AG04449 (cell line): Measurements from ENCODE around the gene SWT1.

Experiments used
- CTCF ChIA-PET: fragments of 350-600 bp; formaldehyde crosslinking; extraction: SDS; loops from one replicate; lab custom pipeline; 2021; ENCODE audit warnings: antibody characterized with exemption; lab: Yijun Ruan, JAX
- POLR2A ChIA-PET: fragments of 400-600, 350-600 bp; formaldehyde crosslinking; extraction: SDS; loops from one replicate; lab custom pipeline; 2020; ENCODE audit warnings: antibody characterized with exemption, inconsistent platforms; lab: Yijun Ruan, JAX
- DNase-seq: peaks from one replicate; pipeline ENCODE4 v3.0.0-alpha.2; 2010; ENCODE audit warnings: low read depth, low spot score
- H3K4me3 ChIP-seq: 2 replicates; pipeline ENCODE4 v1.5.1; 2011; ENCODE audit warnings: low read depth, mild to moderate bottlenecking, control low read depth, low read length
- TF ChIP-seq, protein P1 (sequence below): IDR thresholded peaks from one replicate; pipeline ENCODE4 v1.5.1; 2011; ENCODE audit warnings: mild to moderate bottlenecking, moderate library complexity, low read length, control low read depth, inconsistent platforms; ENCODE audit not compliant: insufficient read depth; ENCODE audit errors: missing control alignments

The SWT1 gene

DNA sequence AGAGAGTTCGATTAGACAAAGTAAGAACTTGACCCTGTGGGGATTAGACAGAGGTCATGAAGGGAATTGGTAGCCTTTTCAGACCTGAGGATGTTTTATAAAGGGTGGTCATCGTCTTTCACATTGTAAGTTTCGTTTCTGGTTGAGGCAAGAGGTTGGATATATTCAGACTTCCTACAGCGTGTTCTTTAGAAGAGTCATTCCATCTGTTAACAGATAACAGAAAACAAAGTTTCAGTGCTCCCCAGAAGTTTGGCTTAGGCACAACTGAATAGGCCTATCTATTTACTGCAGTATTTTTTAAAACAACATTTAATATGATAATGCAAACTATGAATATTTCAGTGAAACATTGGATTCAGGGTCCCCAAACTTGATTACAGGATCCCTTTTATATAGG, 177.2 kb downstream of the SWT1 start:
- DNase-seq, result no peak
- CTCF ChIA-PET, result no interaction called here

DNA sequence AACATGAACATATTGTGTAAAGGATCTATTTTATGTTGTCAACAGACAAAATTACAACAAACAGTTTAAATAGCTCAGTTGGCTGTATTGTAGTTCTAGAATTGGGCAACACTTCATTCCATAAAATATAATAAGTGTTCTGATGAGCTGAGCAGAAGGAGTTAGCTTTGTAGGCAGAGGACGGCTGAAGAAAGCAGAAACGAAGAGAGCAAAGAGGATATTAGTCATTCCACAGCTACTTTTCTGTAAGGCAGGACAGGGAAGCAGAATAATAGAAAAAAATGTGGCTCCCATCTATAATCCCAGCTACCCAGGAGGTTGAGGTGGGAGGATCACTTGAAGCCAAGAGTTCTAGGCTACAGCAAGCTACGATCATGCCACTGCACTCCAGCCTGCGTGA, 180.3 kb downstream of the SWT1 start:
- ChIA-PET CTCF (interaction anchor here (0.7 to 2.0 kb wide), 4 partner anchors 20 to 342 kb away, joined by 3 to 8 read pairs (median 3); partner anchors contain the start of gene IVNS1ABP), POLR2A (no interaction called here)
- DNase-seq, result no peak

More for the DNA sequence above, 177.2 kb downstream of the SWT1 start:
- H3K4me3 ChIP-seq, result no peak overlapping the region
- TF ChIP-seq, protein P1, sequence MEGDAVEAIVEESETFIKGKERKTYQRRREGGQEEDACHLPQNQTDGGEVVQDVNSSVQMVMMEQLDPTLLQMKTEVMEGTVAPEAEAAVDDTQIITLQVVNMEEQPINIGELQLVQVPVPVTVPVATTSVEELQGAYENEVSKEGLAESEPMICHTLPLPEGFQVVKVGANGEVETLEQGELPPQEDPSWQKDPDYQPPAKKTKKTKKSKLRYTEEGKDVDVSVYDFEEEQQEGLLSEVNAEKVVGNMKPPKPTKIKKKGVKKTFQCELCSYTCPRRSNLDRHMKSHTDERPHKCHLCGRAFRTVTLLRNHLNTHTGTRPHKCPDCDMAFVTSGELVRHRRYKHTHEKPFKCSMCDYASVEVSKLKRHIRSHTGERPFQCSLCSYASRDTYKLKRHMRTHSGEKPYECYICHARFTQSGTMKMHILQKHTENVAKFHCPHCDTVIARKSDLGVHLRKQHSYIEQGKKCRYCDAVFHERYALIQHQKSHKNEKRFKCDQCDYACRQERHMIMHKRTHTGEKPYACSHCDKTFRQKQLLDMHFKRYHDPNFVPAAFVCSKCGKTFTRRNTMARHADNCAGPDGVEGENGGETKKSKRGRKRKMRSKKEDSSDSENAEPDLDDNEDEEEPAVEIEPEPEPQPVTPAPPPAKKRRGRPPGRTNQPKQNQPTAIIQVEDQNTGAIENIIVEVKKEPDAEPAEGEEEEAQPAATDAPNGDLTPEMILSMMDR, result no peak
- POLR2A ChIA-PET, result no interaction called here

DNA sequence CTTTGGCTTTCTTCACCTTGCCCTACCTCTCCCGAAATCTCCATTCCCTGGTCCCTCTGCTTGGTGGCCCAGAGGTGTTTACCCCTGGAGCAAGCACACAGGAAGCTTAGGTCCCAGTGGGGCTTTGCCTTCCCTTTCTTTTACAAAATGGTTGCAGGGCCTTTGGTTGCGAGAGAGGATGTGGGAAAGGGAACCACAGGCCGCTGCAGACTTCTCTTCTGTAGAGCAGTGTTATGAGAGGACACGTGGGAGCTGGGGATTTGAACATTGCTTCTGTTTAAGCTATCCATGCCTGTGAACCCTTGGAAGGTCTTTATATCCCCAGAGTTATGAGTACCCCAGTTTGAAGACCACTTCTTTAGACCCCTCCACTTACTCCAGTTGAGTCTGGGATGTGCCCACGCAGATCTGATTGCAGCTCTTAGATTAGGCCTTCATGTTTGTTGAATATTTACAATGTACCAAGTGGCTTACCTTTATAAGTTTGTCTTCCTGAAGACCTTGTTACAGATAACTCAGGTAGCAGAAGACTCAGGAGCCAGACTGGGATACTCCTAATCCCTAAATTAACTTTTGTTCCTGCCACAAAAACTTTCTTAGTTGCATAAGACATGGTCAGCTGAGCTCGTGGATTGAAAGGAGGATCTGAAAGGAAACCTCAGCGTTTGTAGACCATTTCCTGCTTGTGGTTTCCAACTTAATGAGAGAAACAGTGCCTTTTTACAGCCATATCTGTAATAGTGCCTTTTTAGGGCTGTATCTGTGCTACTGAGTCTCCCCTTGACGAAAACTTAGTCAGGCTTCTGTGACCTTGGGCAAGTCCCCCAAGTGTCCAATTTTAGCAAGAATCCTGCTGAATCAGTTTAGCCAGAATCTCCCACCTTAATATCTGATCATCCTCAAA, 182.0 kb downstream of the SWT1 start:
- CTCF ChIA-PET, result no interaction called here
- POLR2A ChIA-PET, result no interaction called here
- TF ChIP-seq, protein P1, result no peak
- no peak overlapping the region for H3K4me3 ChIP-seq
- no peak for DNase-seq

More for the DNA sequence above, 180.3 kb downstream of the SWT1 start:
- TF ChIP-seq, protein P1, result no peak
- no peak overlapping the region for H3K4me3 ChIP-seq

DNA sequence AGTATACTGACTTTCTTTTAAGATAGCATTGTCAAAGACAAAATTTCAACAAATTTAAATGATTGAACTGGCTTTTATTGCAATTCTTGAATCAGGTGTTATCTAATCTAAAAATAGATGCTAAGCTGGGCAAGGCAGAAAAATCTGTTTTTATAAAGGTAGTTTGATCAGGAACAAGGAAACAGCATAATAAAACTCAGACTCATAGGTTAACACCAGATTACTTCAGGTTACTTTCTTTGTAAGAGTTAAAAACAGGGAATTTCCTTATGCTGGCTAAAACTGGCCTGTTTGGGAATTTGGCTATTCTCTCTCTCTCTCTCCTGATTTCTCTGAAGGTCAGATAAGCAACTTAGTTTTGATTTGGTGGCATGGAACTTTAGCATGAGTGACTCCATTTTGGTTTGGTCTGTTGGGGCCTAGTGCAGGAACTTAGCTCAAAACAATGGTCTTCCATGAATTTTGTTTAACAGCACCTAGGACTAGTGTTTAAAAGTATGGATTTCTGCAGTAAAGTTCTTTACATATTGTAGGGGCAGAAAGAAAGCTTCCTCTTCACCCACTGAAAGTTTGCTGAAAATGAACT, 184.3 kb downstream of the SWT1 start:
- H3K4me3 ChIP-seq, result no peak overlapping the region
- no peak for DNase-seq
- ChIA-PET POLR2A (no interaction called here), CTCF (no interaction called here)
- TF ChIP-seq, protein P1, result no peak
